H1 (cell line): ENCODE measurements around the gene RAMACL. TPM values are rescaled to one million over a fixed set of nuclear protein-coding genes. Genes with fewer than 3 reads are reported as not detected.

ENCODE experiments used
- BACH1 ChIP-seq: IDR thresholded peaks from 2 replicates; pipeline ENCODE4 v1.6.1; 2012; ENCODE audit warnings: low read length, improper control_type of control experiment
- E2F6 ChIP-seq: IDR thresholded peaks from 2 replicates; pipeline ENCODE4 v1.6.1; 2012; ENCODE audit warnings: inconsistent platforms
- NRF1 ChIP-seq: IDR thresholded peaks from 2 replicates; pipeline ENCODE4 v1.6.1; 2011; ENCODE audit warnings: mild to moderate bottlenecking, low read depth, low read length, improper control_type of control experiment
- TBP ChIP-seq: IDR thresholded peaks from 2 replicates; pipeline ENCODE4 v1.6.1; 2011; ENCODE audit warnings: low read depth, low read length, improper control_type of control experiment
- TEAD4 ChIP-seq: IDR thresholded peaks from 2 replicates; pipeline ENCODE4 v1.6.1; 2012; ENCODE audit warnings: low read depth, low read length, inconsistent platforms, mixed read lengths
- USF2 ChIP-seq: IDR thresholded peaks from 2 replicates; pipeline ENCODE4 v1.6.1; 2011; ENCODE audit warnings: low read length, improper control_type of control experiment
- polyA plus RNA-seq, 7 experiments: library from polyadenylated mRNA; depleted of rRNA in 3 of 7; stranded (reverse) in 5 of 7; unstranded in 2 of 7; fragments of >200 nt in 5 of 7; fragments of 200-250 nt in 2 of 7; gene quantifications; 1 replicate in 5 of 7; 2 replicates in 1 of 7; 4 replicates in 1 of 7; pipeline versions ENCODE4 v1.2.1 to v1.2.3, GENCODE V29; 2011 to 2013; ENCODE audit warnings: missing spikeins in 2 of 7, mixed read lengths in 2 of 7
- total RNA-seq: library from RNA; stranded (reverse); fragmentation: NEBNext Ultra II Directional; extraction: Animal tissue kit (Norgen Biotek cat#: 25700); gene quantifications from 2 replicates; pipeline ENCODE4 v1.2.1, GENCODE V29; 2021

RAMACL gene
- total and polyA plus RNA-seq, 2 of the 8 experiments (the other 6 are each of a cell fraction or from before 2014, with no cell fraction given): 0.23 to 0.97 TPM

GRCh38 chr6:166567813-166568212 is 18.7 kb downstream of the RAMACL start (continued):
- TF ChIP-seq USF2 (no peak), BACH1 (no peak), NRF1 (no peak), TEAD4 (no peak), TBP (no peak), E2F6 (no peak)
